Neural crest cell (in vitro differentiated cells): ENCODE results near the gene SLC26A1. TPM values are rescaled to one million over a fixed set of nuclear protein-coding genes. Genes with fewer than 3 reads are reported as not detected.

Experiments used
- DNase-seq: peaks from one replicate; pipeline ENCODE4 v3.0.0; 2021; ENCODE audit warnings: low read depth, mixed read lengths, low spot score
- H3K27ac Mint-ChIP-seq: one replicate; pipeline ENCODE4 v1.8.0; 2021; ENCODE audit warnings: mild to moderate bottlenecking, mixed read lengths; ENCODE audit not compliant: unreplicated experiment
- H3K27me3 Mint-ChIP-seq: 2 replicates; pipeline ENCODE4 v1.8.0; 2021; ENCODE audit warnings: low read depth, mild to moderate bottlenecking, mixed read lengths
- H3K36me3 Mint-ChIP-seq: 2 replicates; pipeline ENCODE4 v1.8.0; 2021; ENCODE audit warnings: low read depth, mild to moderate bottlenecking, mixed read lengths
- H3K4me1 Mint-ChIP-seq: 2 replicates; pipeline ENCODE4 v1.8.0; 2021; ENCODE audit warnings: mixed read lengths
- H3K4me3 Mint-ChIP-seq: one replicate; pipeline ENCODE4 v1.8.0; 2021; ENCODE audit warnings: mild to moderate bottlenecking, mixed read lengths
- H3K9me3 Mint-ChIP-seq: 2 replicates; pipeline ENCODE4 v1.8.0; 2021; ENCODE audit warnings: mixed read lengths
- total RNA-seq: library from RNA; stranded (reverse); gene quantifications from 2 replicates; pipeline ENCODE4 v1.2.1, GENCODE V29; 2021
- TF ChIP-seq, protein P1 (sequence below): fragments of 200-600 bp; sonication (generic); conservative IDR thresholded peaks from 2 replicates; pipeline ENCODE4 v1.5.0; 2021; ENCODE audit warnings: antibody characterized with exemption, mild to moderate bottlenecking

Gene SLC26A1
- total RNA-seq, 1 donor from 2014 or later: 0.84 TPM

DNA sequence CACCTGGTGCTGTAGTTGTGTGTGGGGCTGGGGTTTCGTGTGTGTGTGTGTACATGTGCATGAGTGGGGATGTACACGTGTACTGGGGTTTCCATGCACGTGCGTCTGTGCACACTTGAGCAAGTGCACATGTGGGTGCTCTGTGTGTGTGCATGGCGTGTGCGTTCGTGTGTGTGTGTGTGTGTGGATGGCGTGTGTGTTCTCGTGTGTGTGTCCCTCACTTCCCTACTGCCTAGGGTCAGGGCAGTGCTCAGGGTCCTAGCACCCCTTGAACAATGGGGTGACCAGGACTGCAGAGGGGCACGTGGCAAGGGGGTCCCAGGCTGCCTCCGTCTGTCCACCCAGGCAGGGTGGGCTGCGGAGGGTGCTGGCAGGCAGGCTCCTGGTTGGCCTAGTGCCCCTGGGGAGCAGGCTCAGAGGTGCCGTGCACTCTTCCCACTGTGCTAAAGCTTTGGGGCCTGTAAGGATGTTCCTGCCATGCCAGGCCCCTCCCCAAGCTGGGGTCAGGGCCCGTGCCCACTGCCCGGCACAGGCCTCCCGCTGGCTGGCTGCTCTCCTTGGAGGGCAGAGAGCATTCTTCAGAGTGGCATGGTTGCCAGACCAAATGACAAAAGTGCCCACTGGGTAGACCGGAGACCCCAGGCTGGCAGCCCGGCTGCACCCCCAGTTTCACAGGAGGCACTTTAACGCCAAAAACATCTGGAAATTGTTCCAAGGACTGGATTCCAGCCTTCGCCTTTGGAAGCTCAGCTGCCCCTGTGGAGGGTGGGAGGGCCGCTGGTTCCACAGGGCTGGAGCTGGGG lies 47.3 kb upstream of the SLC26A1 start:
- Mint-ChIP-seq H3K27ac (peak overlapping the region; percentile 92), H3K9me3 (no peaks in the 10 kb centered on the region), H3K27me3 (no peaks in the 10 kb centered on the region), H3K4me3 (no peak overlapping the region), H3K36me3 (no peaks in the 10 kb centered on the region), H3K4me1 (peaks cover 17% of the 10 kb centered on the region)
- TF ChIP-seq, protein P1, sequence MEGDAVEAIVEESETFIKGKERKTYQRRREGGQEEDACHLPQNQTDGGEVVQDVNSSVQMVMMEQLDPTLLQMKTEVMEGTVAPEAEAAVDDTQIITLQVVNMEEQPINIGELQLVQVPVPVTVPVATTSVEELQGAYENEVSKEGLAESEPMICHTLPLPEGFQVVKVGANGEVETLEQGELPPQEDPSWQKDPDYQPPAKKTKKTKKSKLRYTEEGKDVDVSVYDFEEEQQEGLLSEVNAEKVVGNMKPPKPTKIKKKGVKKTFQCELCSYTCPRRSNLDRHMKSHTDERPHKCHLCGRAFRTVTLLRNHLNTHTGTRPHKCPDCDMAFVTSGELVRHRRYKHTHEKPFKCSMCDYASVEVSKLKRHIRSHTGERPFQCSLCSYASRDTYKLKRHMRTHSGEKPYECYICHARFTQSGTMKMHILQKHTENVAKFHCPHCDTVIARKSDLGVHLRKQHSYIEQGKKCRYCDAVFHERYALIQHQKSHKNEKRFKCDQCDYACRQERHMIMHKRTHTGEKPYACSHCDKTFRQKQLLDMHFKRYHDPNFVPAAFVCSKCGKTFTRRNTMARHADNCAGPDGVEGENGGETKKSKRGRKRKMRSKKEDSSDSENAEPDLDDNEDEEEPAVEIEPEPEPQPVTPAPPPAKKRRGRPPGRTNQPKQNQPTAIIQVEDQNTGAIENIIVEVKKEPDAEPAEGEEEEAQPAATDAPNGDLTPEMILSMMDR: no peak
- no peak for DNase-seq

DNA sequence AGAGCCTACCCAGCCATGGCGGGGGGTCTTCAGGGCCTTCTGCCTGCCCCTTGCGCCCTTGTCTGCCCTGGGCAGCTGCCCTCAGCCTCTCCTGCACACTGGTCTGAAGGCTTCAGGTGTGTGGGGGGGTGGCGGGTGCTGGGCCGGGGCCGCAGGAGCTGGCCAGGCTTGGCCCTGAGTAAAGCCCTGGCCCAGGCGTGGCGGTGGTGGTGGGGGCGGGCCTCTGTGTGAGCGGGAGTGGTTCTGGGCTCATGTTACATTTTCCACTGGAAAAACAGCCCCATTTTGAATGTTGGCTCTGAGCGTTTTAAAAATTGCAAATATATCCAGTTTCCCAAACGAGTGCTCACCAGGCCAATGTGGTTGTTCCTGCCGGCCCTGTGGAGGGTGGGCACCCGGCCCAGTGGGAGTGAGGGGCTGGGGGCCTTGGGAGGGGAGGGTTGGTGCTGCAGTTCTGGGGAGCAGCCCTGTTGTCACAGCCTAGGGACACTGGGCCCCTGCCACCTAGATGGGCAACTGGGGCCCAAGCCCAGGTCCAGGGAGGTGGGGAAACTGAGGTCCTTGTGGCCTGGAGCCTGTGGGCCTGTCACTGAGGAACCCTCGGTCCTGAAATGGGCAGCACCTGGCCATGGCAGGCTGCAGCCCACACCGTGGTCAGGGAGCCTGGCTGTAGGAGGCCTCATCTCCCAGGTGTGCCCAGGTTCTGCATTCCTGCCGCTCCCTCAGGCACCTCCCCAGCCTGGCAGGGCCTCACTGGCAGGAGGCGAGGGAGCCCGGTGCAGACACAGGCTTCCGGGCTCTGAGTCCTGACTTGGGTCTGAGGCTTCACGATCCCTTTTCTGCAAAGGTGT lies 46.5 kb upstream of the SLC26A1 start:
- Mint-ChIP-seq H3K27ac (peak overlapping the region; percentile 92), H3K4me3 (no peak overlapping the region), H3K27me3 (no peaks in the 10 kb centered on the region), H3K4me1 (peaks cover 20% of the 10 kb centered on the region), H3K36me3 (no peaks in the 10 kb centered on the region), H3K9me3 (no peaks in the 10 kb centered on the region)
- no peak for DNase-seq
- TF ChIP-seq, protein P1: no peak

DNA sequence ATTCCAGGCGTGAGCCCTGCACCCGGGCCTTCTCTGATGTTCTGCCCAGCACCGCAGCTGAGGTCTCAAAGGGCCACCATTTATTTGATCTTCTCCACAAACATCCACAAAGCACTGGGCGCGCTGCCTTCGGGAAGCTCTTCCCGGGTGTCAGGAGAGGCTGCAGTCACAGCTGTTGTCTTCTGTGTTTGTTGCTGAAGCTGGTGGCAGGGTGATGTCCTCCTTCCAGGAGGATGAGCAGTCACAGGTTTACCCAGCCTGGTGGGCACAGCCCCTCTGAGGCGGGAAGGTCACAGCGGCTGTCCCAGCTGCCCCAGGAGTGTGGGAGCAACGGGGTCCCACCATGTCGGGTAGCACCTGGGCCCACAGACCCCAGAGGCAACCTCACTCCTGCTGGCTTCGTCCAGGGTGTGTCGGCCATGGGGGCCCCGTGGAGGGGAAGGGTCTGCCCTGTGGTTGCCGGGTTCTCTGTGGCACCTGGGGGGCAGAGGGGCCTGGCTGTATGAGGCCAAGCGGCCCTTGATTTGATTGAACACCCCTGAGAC lies 45.8 kb upstream of the SLC26A1 start:
- H3K4me3 Mint-ChIP-seq: no peak overlapping the region
- no peaks in the 10 kb centered on the region for H3K9me3 Mint-ChIP-seq
- H3K36me3 Mint-ChIP-seq: no peaks in the 10 kb centered on the region
- H3K27me3 Mint-ChIP-seq: no peaks in the 10 kb centered on the region
- H3K27ac Mint-ChIP-seq: no peak overlapping the region
- no peak for DNase-seq
- peaks cover 20% of the 10 kb centered on the region for H3K4me1 Mint-ChIP-seq
- TF ChIP-seq, protein P1: no peak

DNA sequence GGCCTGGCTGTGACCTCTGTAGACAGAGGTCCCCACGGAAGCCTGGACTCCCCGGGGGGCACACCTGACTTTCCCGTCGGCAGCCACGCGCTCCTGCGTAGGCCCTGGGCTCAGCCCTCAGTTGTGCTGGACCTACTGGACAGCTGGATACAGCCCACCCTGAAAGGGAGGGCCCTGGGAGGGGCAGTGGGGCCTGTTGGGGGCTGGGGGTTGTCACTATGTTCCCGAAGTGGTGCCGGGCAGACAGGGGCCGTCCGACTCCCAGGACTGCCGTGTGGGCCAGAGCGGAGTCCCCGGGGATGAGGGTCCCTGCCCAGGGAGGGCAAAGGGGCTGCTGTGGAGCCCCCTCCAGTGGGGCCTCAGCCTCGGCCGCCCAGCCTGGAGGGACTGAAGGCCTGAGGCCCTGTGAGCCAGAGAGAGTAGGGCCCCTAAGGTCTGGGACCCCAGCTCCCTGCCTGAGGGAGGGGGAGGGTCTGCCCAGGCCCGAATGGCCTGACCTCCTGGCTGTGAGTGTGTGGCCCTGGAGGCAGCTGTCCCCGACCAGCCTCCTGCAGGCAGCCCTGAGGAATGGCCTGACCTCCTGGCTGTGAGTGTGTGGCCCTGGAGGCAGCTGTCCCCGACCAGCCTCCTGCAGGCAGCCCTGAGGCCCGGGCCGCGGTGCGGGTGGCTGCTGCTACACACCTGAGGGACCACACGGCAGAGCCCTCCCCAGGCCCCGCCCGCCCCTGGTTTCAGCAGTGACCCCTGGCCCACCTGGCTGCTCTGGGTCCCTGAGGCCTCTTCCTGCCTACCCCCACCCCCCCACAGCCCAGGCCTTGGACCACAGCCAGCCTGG lies 44.0 kb upstream of the SLC26A1 start:
- Mint-ChIP-seq H3K27ac (no peak overlapping the region), H3K4me1 (peaks cover 14% of the 10 kb centered on the region), H3K36me3 (no peaks in the 10 kb centered on the region), H3K9me3 (no peaks in the 10 kb centered on the region), H3K4me3 (no peak overlapping the region), H3K27me3 (no peaks in the 10 kb centered on the region)
- DNase-seq: no peak
- TF ChIP-seq, protein P1: no peak

DNA sequence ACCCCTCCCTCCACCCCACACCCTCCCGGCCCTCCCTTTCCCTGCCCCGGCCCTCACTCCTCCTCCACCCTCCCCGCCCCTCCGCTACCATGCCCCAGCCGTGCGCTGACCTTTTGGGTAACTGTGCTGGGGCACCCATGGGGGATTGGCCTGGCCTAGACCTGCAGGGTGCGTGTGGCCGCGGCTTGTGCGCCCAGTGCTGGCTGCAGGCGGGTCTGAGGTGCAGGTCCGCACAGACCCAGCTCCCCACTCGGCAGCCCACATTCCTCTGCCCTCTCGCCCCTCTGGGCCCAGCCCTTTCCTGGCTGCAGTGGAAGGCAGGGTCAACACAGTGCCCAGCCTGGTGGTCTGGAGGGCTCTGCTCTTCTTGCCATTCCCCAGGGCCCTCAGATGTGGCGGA lies 42.9 kb upstream of the SLC26A1 start:
- Mint-ChIP-seq H3K4me3 (no peak overlapping the region), H3K36me3 (no peaks in the 10 kb centered on the region), H3K27me3 (no peaks in the 10 kb centered on the region), H3K4me1 (peaks cover 8% of the 10 kb centered on the region), H3K27ac (no peak overlapping the region), H3K9me3 (no peaks in the 10 kb centered on the region)
- TF ChIP-seq, protein P1: no peak
- DNase-seq: no peak
